Stomach (tissue), 4 donors: ENCODE measurements around the gene TADA3.

Experiments
- CTCF ChIP-seq, 7 experiments: fragments of 450-650 bp in 4 of 7; fragments of 200-600 bp in 3 of 7; sonication (generic) in 3 of 7; IDR thresholded peaks; one replicate each; pipeline ENCODE4 v1.5.1; 2016 to 2019; ENCODE audit warnings: antibody characterized with exemption in 7 of 7, control low read depth in 2 of 7, mild to moderate bottlenecking in 1 of 7
- POLR2A ChIP-seq, 4 donors: fragments of 450-650 bp; IDR thresholded peaks; one replicate each; pipeline ENCODE4 v1.6.1; 2016; ENCODE audit warnings: antibody characterized with exemption in 4 of 4, control low read depth in 2 of 4, mild to moderate bottlenecking in 1 of 4, moderate library complexity in 1 of 4
- POLR2AphosphoS5 ChIP-seq, 3 donors: sonication (generic); formaldehyde crosslinking; IDR thresholded peaks; one replicate each; pipeline ENCODE4 v1.6.1; 2016; ENCODE audit warnings: antibody characterized with exemption in 3 of 3

- TF ChIP-seq POLR2A (IDR thresholded peaks at IDR 0.05) (no peak), POLR2AphosphoS5 (IDR thresholded peaks at IDR 0.05) (no peak), CTCF (IDR thresholded peaks at IDR 0.05) (no peak)
These were observed 59.5 kb downstream of the TADA3 start for GRCh38 chr3:9732740-9733115.
